HepG2 (cell line): ENCODE measurements around the gene CNOT2. TPM values are rescaled to one million over a fixed set of nuclear protein-coding genes. Genes with fewer than 3 reads are reported as not detected.

Source experiments
- ATAC-seq: fragments of 200-7000 bp; cut with Tn5 transposase; 3 replicates; pipeline ENCODE4 v1.9.1; 2020; ENCODE audit warnings: mild to moderate bottlenecking, moderate library complexity
- BruUV-seq: library from RNA; stranded (reverse); fragments of 400-500 nt; replicated peaks from 2 replicates; lab custom pipeline; 2021; lab: Mats Ljungman, UMichigan
- CTCF ChIA-PET: fragments of 300-600 bp; formaldehyde crosslinking; extraction: SDS; loops from one replicate; lab custom pipeline; 2021; ENCODE audit warnings: low total read pairs, inconsistent platforms, low intra/inter-chr PET ratio; lab: Yijun Ruan, JAX
- POLR2A ChIA-PET: fragments of 350-600 bp; sonication (Branson Sonifier 250); formaldehyde crosslinking; loops from one replicate; lab custom pipeline; 2020; ENCODE audit warnings: antibody characterized with exemption, inconsistent platforms; lab: Yijun Ruan, JAX
- DNase-seq: peaks from one replicate; pipeline ENCODE4 v3.0.0-alpha.2; 2015; ENCODE audit warnings: low spot score
- FAIRE-seq: peaks from 3 replicates; lab custom pipeline; 2011; peaks lifted over from hg19 to GRCh38; lab: Jason Lieb, UNC
- H2AFZ ChIP-seq: one replicate; pipeline ENCODE4 v1.6.1; 2011; ENCODE audit warnings: low read length, inconsistent platforms
- H3K27ac ChIP-seq: fragments of 300-600 bp; 3 replicates; pipeline ENCODE4 v1.8.0; 2011; ENCODE audit warnings: mixed run types, mild to moderate bottlenecking, mixed read lengths, low read length, inconsistent platforms; ENCODE audit not compliant: insufficient read depth; ENCODE audit errors: extremely low read length
- H3K27me3 ChIP-seq, 2 experiments: fragments of 200-600 bp in 1 of 2; 2 replicates in 1 of 2; 3 replicates in 1 of 2; pipeline versions ENCODE4 v1.6.0 to v1.8.0; 2011; ENCODE audit warnings: low read length in 2 of 2, mild to moderate bottlenecking in 2 of 2, moderate library complexity in 2 of 2, inconsistent platforms in 1 of 2; ENCODE audit not compliant: insufficient read depth in 2 of 2, control insufficient read depth in 1 of 2
- H3K36me3 ChIP-seq, 2 experiments: fragments of 200-600 bp in 1 of 2; replicated peaks in 1 of 2; 2 replicates in 1 of 2; 3 replicates in 1 of 2; pipeline versions ENCODE4 v1.5.1 to v1.8.0; 2011; ENCODE audit warnings: low read length in 2 of 2, inconsistent platforms in 1 of 2; ENCODE audit not compliant: insufficient read depth in 2 of 2, control insufficient read depth in 1 of 2
- H3K4me1 ChIP-seq: 2 replicates; pipeline ENCODE4 v1.5.1; 2012; ENCODE audit warnings: low read length, inconsistent platforms; ENCODE audit not compliant: insufficient read depth
- H3K4me2 ChIP-seq: 2 replicates; pipeline ENCODE4 v1.6.0; 2011; ENCODE audit warnings: low read depth, low read length, inconsistent platforms
- H3K4me3 ChIP-seq, 3 experiments: fragments of 200-600 bp in 1 of 3; sonication (generic), shearing (Covaris generic) in 1 of 3; replicated peaks in 1 of 3; 2 replicates each; pipeline ENCODE4 v1.5.1; 2011 to 2016; ENCODE audit warnings: low read length in 3 of 3, inconsistent platforms in 2 of 3, low read depth in 2 of 3, mild to moderate bottlenecking in 2 of 3, control low read depth in 1 of 3, mixed read lengths in 1 of 3; ENCODE audit not compliant: insufficient read depth in 1 of 3
- H3K79me2 ChIP-seq: one replicate; pipeline ENCODE4 v1.6.1; 2011; ENCODE audit warnings: low read length, inconsistent platforms; ENCODE audit not compliant: insufficient read depth
- H3K9ac ChIP-seq: 2 replicates; pipeline ENCODE4 v1.6.0; 2011; ENCODE audit warnings: mild to moderate bottlenecking, low read depth, low read length, inconsistent platforms; ENCODE audit not compliant: insufficient read depth
- H3K9me3 ChIP-seq: 2 replicates; pipeline ENCODE4 v1.5.1; 2012; ENCODE audit warnings: mild to moderate bottlenecking, low read length
- H4K20me1 ChIP-seq: 2 replicates; pipeline ENCODE4 v1.6.0; 2011; ENCODE audit warnings: inconsistent platforms, mild to moderate bottlenecking, low read length, moderate library complexity; ENCODE audit not compliant: insufficient read depth
- ATF7-NPFF ChIP-seq: sonication (generic); formaldehyde crosslinking; IDR thresholded peaks from 2 replicates; pipeline ENCODE4 v1.8.1; 2023; ENCODE audit warnings: mild to moderate bottlenecking, low read depth, missing genetic modification reagents, moderate library complexity
- ETV5 ChIP-seq: IDR thresholded peaks from 2 replicates; pipeline ENCODE4 v1.6.1; 2018; ENCODE audit warnings: missing biosample characterization, missing genetic modification reagents, inconsistent platforms, borderline replicate concordance
- KLF13 ChIP-seq: sonication (generic); formaldehyde crosslinking; IDR thresholded peaks from 2 replicates; pipeline ENCODE4 v1.4.0; 2020; ENCODE audit warnings: mild to moderate bottlenecking, missing genetic modification reagents
- SETDB1 ChIP-seq: sonication (generic); formaldehyde crosslinking; IDR thresholded peaks from 2 replicates; pipeline ENCODE4 v1.5.1; 2020; ENCODE audit warnings: missing genetic modification reagents, mild to moderate bottlenecking, borderline replicate concordance
- SP1 ChIP-seq, 2 experiments: fragments of 450-650 bp in 1 of 2; sonication (generic) in 1 of 2; formaldehyde crosslinking in 1 of 2; IDR thresholded peaks; 2 replicates each; pipeline versions ENCODE4 v1.4.0 to v1.6.1; 2016 to 2020; ENCODE audit warnings: missing genetic modification reagents in 1 of 2
- SRSF9 ChIP-seq: fragments of 200-400 bp; formaldehyde crosslinking; IDR thresholded peaks from 2 replicates; pipeline ENCODE4 v1.6.1; 2018; ENCODE audit warnings: borderline replicate concordance, mild to moderate bottlenecking, low read depth, low read length; ENCODE audit not compliant: insufficient read depth, poor library complexity, severe bottlenecking
- TBP ChIP-seq: sonication (generic); formaldehyde crosslinking; IDR thresholded peaks from 2 replicates; pipeline ENCODE4 v1.5.0; 2020; ENCODE audit warnings: missing genetic modification reagents
- ZNF205 ChIP-seq: IDR thresholded peaks from 2 replicates; pipeline ENCODE4 v1.6.1; 2018; ENCODE audit warnings: missing biosample characterization, missing genetic modification reagents
- ZSCAN22 ChIP-seq: sonication (generic); formaldehyde crosslinking; IDR thresholded peaks from 2 replicates; pipeline ENCODE4 v1.4.0; 2020; ENCODE audit warnings: mild to moderate bottlenecking, missing genetic modification reagents
- WGBS: methylation state at CpG from one replicate; pipeline ENCODE4 v1.1.6; 2017; ENCODE audit warnings: low lambda C conversion rate; 5-methylcytosine and 5-hydroxymethylcytosine counted together
- in situ Hi-C: cut with HindIII; loops from 2 replicates; pipeline ENCODE4 v1.10.0; 2017; ENCODE audit warnings: low pct_unique_long_range_greater_than_20kb; ENCODE audit not compliant: extremely low pct_ligation_motif_present
- intact Hi-C: fragments of 100-400 bp; cut with micrococcal nuclease; formaldehyde crosslinking; loops from one replicate; pipeline ENCODE4 v1.10.0; 2022; ENCODE audit not compliant: unreplicated experiment
- polyA plus RNA-seq, 8 experiments: library from polyadenylated mRNA; depleted of rRNA in 3 of 8; stranded (reverse) in 7 of 8; unstranded in 1 of 8; fragments of >200 nt; fragmentation: Illumina TruSeq in 4 of 8; extraction: Trizol in 4 of 8; gene quantifications; 2 replicates each; pipeline versions ENCODE4 v1.2.1 to v1.2.3, GENCODE V29; 2011 to 2016; ENCODE audit warnings: low read depth in 4 of 8, missing spikeins in 1 of 8, mixed read lengths in 1 of 8; ENCODE audit not compliant: insufficient read depth in 1 of 8
- total RNA-seq, 5 experiments: library from RNA; depleted of rRNA; stranded (reverse); fragments of >200 nt; fragmentation: Illumina TruSeq; extraction: Trizol; gene quantifications; 2 replicates each; pipeline ENCODE4 v1.2.3, GENCODE V29; 2016; ENCODE audit warnings: low read depth in 1 of 5
- TF ChIP-seq, protein P1 (sequence below): sonication (generic); formaldehyde crosslinking; IDR thresholded peaks from 2 replicates; pipeline ENCODE4 v1.5.0; 2020; ENCODE audit warnings: missing genetic modification reagents
- TF ChIP-seq, protein P2 (sequence below): sonication (generic); formaldehyde crosslinking; IDR thresholded peaks from 2 replicates; pipeline ENCODE4; 2020; ENCODE audit warnings: missing genetic modification reagents, mild to moderate bottlenecking, borderline replicate concordance
- TF ChIP-seq, protein P3 (sequence below): sonication (generic); formaldehyde crosslinking; IDR thresholded peaks from 2 replicates; pipeline ENCODE4 v1.4.0; 2020; ENCODE audit warnings: mild to moderate bottlenecking, missing genetic modification reagents

The CNOT2 gene
- total and polyA plus RNA-seq, 2 of the 13 experiments (the other 11 are each of a cell fraction or from before 2014, with no cell fraction given), result 54.5 to 76.6 TPM

DNA sequence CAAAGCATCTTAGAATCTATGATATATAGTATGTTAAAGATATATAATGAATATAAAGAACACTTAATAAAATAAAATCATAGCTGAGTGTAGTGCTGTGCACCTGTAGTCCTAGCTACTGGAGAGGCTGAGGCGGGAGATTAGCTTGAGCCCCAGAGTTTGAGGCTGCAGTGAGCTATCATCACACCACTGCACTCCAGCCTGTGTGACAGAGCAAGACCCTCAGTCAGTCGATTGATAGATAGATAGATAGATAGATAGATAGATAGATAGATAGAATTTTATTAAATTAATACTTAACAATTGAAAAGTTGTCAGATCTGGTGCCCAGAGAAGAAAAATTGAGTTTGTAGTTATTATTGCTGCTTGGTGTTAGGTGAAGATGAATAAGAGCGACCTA lies 40.0 kb downstream of the CNOT2 start:
- Histone ChIP-seq H3K9me3 (no peaks in the 10 kb centered on the region), H3K4me1 (no peaks in the 10 kb centered on the region), H3K4me3 (no peak overlapping the region), H3K36me3 (peaks cover 0 to 10% of the 10 kb centered on the region in 2 experiments; a peak in 3 of 5 replicates), H3K27me3 (no peaks in the 10 kb centered on the region), H3K79me2 (peaks cover 33% of the 10 kb centered on the region), H4K20me1 (no peaks in the 10 kb centered on the region; the same call in 1 of the 2 replicates), H3K9ac (no peak overlapping the region), H3K27ac (no peak overlapping the region), H3K4me2 (no peak overlapping the region), H2AFZ (no peak overlapping the region)
- FAIRE-seq (no peak), DNase-seq (no peak), ATAC-seq (no peak)
- intact Hi-C loops (no loop called here), in situ Hi-C loops (no loop called here)
- TF ChIP-seq ZNF205 (CRISPR knock-in tag) (no peak), SRSF9 (no peak), ZSCAN22 (CRISPR knock-in tag) (no peak), SETDB1 (no peak), ETV5 (CRISPR knock-in tag) (no peak), TBP (CRISPR knock-in tag) (no peak), KLF13 (no peak), SP1 (IDR thresholded peaks at IDR 0.05) (no peak), SP1 (CRISPR knock-in tag; IDR thresholded peaks at IDR 0.05) (no peak), ATF7-NPFF (CRISPR knock-in tag) (no peak)
- TF ChIP-seq, protein P1, sequence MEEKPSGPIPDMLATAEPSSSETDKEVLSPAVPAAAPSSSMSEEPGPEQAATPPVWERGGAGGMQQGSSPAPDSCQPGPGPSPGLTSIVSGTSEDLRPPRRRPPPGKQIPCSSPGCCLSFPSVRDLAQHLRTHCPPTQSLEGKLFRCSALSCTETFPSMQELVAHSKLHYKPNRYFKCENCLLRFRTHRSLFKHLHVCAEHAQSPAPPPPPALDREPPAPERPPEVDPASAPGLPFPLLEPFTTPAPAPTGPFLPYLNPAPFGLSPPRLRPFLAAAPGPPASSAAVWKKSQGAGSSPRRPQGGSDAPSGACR, result no peak
- TF ChIP-seq, protein P2, sequence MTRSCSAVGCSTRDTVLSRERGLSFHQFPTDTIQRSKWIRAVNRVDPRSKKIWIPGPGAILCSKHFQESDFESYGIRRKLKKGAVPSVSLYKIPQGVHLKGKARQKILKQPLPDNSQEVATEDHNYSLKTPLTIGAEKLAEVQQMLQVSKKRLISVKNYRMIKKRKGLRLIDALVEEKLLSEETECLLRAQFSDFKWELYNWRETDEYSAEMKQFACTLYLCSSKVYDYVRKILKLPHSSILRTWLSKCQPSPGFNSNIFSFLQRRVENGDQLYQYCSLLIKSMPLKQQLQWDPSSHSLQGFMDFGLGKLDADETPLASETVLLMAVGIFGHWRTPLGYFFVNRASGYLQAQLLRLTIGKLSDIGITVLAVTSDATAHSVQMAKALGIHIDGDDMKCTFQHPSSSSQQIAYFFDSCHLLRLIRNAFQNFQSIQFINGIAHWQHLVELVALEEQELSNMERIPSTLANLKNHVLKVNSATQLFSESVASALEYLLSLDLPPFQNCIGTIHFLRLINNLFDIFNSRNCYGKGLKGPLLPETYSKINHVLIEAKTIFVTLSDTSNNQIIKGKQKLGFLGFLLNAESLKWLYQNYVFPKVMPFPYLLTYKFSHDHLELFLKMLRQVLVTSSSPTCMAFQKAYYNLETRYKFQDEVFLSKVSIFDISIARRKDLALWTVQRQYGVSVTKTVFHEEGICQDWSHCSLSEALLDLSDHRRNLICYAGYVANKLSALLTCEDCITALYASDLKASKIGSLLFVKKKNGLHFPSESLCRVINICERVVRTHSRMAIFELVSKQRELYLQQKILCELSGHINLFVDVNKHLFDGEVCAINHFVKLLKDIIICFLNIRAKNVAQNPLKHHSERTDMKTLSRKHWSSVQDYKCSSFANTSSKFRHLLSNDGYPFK (CRISPR knock-in tag), result no peak
- TF ChIP-seq, protein P3, sequence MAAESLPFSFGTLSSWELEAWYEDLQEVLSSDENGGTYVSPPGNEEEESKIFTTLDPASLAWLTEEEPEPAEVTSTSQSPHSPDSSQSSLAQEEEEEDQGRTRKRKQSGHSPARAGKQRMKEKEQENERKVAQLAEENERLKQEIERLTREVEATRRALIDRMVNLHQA (CRISPR knock-in tag), result no peak
- WGBS, result 94% methylated on average over 3 of the region's 3 CpGs
- ChIA-PET POLR2A (no interaction called here), CTCF (no interaction called here)
- no TSS peak for BruUV-seq
